CD4-positive, CD25-positive, alpha-beta regulatory T cell (primary cell): ENCODE results near the gene VPS26A. TPM values are rescaled to one million over a fixed set of nuclear protein-coding genes. Genes with fewer than 3 reads are reported as not detected.
"Not testable (repeated sequence)": the region's sequence is repeated elsewhere in the genome, so short reads cannot be mapped to it uniquely, and the experiment has no call there.

Experiments
- ATAC-seq, 2 donors: fragments of 150-1000 bp; cut with Tn5 transposase; one replicate each; pipeline ENCODE4 v1.10.0; 2021; ENCODE audit warnings: low read depth in 2 of 2, moderate number of reproducible peaks in 2 of 2, moderate library complexity in 1 of 2
- DNase-seq, 3 donors: peaks; one replicate each; pipeline versions ENCODE4 v3.0.0 to v3.0.0-alpha.2; 2012 to 2022; ENCODE audit warnings: mixed read lengths in 1 of 3
- H3K27ac ChIP-seq: one replicate; pipeline ENCODE4 v1.7.0; 2013; ENCODE audit warnings: mild to moderate bottlenecking, low read length; ENCODE audit not compliant: insufficient read depth, poor library complexity, severe bottlenecking
- H3K27me3 ChIP-seq: one replicate; pipeline ENCODE4 v1.7.0; 2013; ENCODE audit warnings: low read length; ENCODE audit not compliant: control insufficient read depth, insufficient read depth
- H3K36me3 ChIP-seq: one replicate; pipeline ENCODE4 v1.7.0; 2013; ENCODE audit warnings: mild to moderate bottlenecking, low read length, moderate library complexity; ENCODE audit not compliant: control insufficient read depth, insufficient read depth
- H3K4me1 ChIP-seq: 2 replicates; pipeline ENCODE4 v1.7.0; 2013; ENCODE audit warnings: mild to moderate bottlenecking, low read length; ENCODE audit not compliant: insufficient read depth, control insufficient read depth, poor library complexity, severe bottlenecking
- H3K4me3 ChIP-seq: one replicate; pipeline ENCODE4 v1.7.0; 2013; ENCODE audit warnings: low read depth, mild to moderate bottlenecking, low read length, moderate library complexity
- H3K9me3 ChIP-seq, 2 experiments: 1 replicate in 1 of 2; 2 replicates in 1 of 2; pipeline ENCODE4 v1.7.0; 2013; ENCODE audit warnings: low read length in 2 of 2, mild to moderate bottlenecking in 1 of 2, moderate library complexity in 1 of 2; ENCODE audit not compliant: control insufficient read depth in 2 of 2
- H3K27ac Mint-ChIP-seq, 3 donors: one replicate each; pipeline ENCODE4 v1.8.0; 2020 to 2022; ENCODE audit warnings: mild to moderate bottlenecking in 3 of 3, mixed read lengths in 3 of 3, moderate library complexity in 2 of 3
- H3K27me3 Mint-ChIP-seq: one replicate; pipeline ENCODE4 v1.8.0; 2022; ENCODE audit warnings: mild to moderate bottlenecking, mixed read lengths
- H3K36me3 Mint-ChIP-seq: one replicate; pipeline ENCODE4 v1.8.0; 2020; ENCODE audit warnings: mixed read lengths
- H3K4me1 Mint-ChIP-seq, 4 donors: one replicate each; pipeline ENCODE4 v1.8.0; 2020 to 2022; ENCODE audit warnings: mixed read lengths in 4 of 4, mild to moderate bottlenecking in 1 of 4
- H3K4me3 Mint-ChIP-seq, 4 donors: one replicate each; pipeline ENCODE4 v1.8.0; 2020 to 2022; ENCODE audit warnings: mild to moderate bottlenecking in 4 of 4, mixed read lengths in 4 of 4, moderate library complexity in 3 of 4
- H3K9me3 Mint-ChIP-seq, 7 donors: one replicate each; pipeline ENCODE4 v1.8.0; 2020 to 2022; ENCODE audit warnings: mixed read lengths in 7 of 7, mild to moderate bottlenecking in 3 of 7, moderate library complexity in 2 of 7
- polyA plus RNA-seq, 4 donors: library from polyadenylated mRNA; unstranded; fragments of 300-500 nt; fragmentation: Illumina TruSeq; gene quantifications; one replicate each; pipeline ENCODE4 v1.2.3, GENCODE V29; 2021
- total RNA-seq: library from RNA; stranded (reverse); gene quantifications from one replicate; pipeline ENCODE4 v1.2.3, GENCODE V29; 2022

Gene VPS26A
- total and polyA plus RNA-seq, 5 donors from 2014 or later: 40.3 to 55.5 (median 44.1) TPM

GRCh38 chr10:69141304-69141703, 17.3 kb downstream of the VPS26A start:
- Histone ChIP-seq H3K27me3 (no peaks in the 10 kb centered on the region), H3K4me3 (no peak overlapping the region), H3K4me1 (no peaks in the 10 kb centered on the region), H3K36me3 (peaks cover 15% of the 10 kb centered on the region), H3K9me3 (no peaks in the 10 kb centered on the region), H3K27ac (no peak overlapping the region)
- DNase-seq (no peak), ATAC-seq (no peak)
- H3K36me3 Mint-ChIP-seq: peaks cover 10% of the 10 kb centered on the region
- H3K9me3 Mint-ChIP-seq: peaks cover 0 to 1% (median 0%) of the 10 kb centered on the region in 7 donors
- no peaks in the 10 kb centered on the region for H3K27me3 Mint-ChIP-seq
- no peak overlapping the region for H3K4me3 Mint-ChIP-seq
- peaks cover 43 to 55% (median 47%) of the 10 kb centered on the region in 4 donors for H3K4me1 Mint-ChIP-seq
- H3K27ac Mint-ChIP-seq: peak overlapping the region in 2 of 3 donors; percentile 57 to 73

DNA sequence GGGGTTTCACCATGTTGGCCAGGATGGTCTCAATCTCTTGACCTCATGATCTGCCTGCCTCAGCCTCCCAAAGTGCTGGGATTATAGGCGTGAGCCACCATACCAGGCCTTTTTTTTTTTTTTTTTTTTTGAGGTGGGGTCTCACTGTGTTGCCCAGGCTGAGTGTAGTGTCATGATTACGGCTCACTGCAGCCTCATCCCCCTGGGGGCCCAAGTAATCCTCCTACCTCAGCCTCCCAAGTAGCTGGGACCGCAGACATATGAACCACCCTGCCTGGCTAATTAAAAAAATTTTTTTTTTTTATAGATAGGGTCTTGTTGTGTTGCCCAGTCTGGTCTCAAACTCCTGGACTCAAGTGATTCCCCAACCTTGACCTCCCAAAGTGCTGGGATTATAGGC, 18.1 kb downstream of the VPS26A start:
- not testable (repeated sequence) for H3K27me3 Mint-ChIP-seq, ATAC-seq, H3K9me3 ChIP-seq, H3K27ac ChIP-seq, H3K4me3 ChIP-seq, H3K36me3 ChIP-seq, H3K4me1 ChIP-seq, H3K27me3 ChIP-seq, H3K27ac Mint-ChIP-seq, DNase-seq, H3K9me3 Mint-ChIP-seq, H3K36me3 Mint-ChIP-seq
- H3K4me1 Mint-ChIP-seq: peaks cover 51 to 63% (median 52%) of the 10 kb centered on the region in 4 donors
- H3K4me3 Mint-ChIP-seq: peak overlapping the region in 1 of 4 donors; percentile 2

- H3K4me3 Mint-ChIP-seq: no peak overlapping the region
- no peaks in the 10 kb centered on the region for H3K27me3 Mint-ChIP-seq
- no peaks in the 10 kb centered on the region for H3K9me3 ChIP-seq
- DNase-seq (no peak), ATAC-seq (no peak)
- H3K36me3 ChIP-seq: peaks cover 5% of the 10 kb centered on the region
- H3K27ac Mint-ChIP-seq: peak overlapping the region in 2 of 3 donors; percentile 57 to 89
- no peak overlapping the region for H3K4me3 ChIP-seq
- H3K27me3 ChIP-seq: no peaks in the 10 kb centered on the region
- H3K9me3 Mint-ChIP-seq: no peaks in the 10 kb centered on the region
- H3K27ac ChIP-seq: no peak overlapping the region
- H3K36me3 Mint-ChIP-seq: peaks cover 7% of the 10 kb centered on the region
- peaks cover 45 to 60% (median 52%) of the 10 kb centered on the region in 4 donors for H3K4me1 Mint-ChIP-seq
- no peaks in the 10 kb centered on the region for H3K4me1 ChIP-seq
Measured at GRCh38 chr10:69142983-69143382, 19.0 kb downstream of the VPS26A start.

DNA sequence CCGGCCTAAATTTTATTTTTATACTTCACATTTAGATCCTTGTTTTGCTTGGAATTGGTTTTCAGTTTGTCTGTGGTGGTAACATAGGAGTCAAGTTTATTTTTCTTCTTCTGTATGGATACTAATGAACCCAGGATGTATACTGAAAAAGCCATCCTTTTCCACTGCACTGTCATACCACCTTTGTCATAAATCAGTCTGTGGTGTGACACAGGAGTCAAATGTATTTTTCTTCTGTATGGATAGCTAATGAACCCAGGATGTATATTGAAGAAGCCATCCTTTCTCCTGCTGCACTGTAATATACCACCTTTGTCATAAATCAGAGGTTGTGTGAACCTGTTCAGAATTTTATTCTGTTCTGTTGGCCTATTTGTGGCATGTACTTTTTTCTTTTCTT, 21.4 kb downstream of the VPS26A start:
- peaks cover 9% of the 10 kb centered on the region for H3K36me3 Mint-ChIP-seq
- Histone ChIP-seq H3K36me3 (peaks cover 5% of the 10 kb centered on the region), H3K4me3 (no peak overlapping the region), H3K27me3 (no peaks in the 10 kb centered on the region), H3K27ac (no peak overlapping the region), H3K4me1 (no peaks in the 10 kb centered on the region), H3K9me3 (no peaks in the 10 kb centered on the region)
- no peaks in the 10 kb centered on the region for H3K27me3 Mint-ChIP-seq
- no peaks in the 10 kb centered on the region for H3K9me3 Mint-ChIP-seq
- ATAC-seq (no peak), DNase-seq (no peak)
- peak overlapping the region in 1 of 3 donors; percentile 44 for H3K27ac Mint-ChIP-seq
- no peak overlapping the region for H3K4me3 Mint-ChIP-seq
- H3K4me1 Mint-ChIP-seq: peaks cover 39 to 56% (median 50%) of the 10 kb centered on the region in 4 donors

DNA sequence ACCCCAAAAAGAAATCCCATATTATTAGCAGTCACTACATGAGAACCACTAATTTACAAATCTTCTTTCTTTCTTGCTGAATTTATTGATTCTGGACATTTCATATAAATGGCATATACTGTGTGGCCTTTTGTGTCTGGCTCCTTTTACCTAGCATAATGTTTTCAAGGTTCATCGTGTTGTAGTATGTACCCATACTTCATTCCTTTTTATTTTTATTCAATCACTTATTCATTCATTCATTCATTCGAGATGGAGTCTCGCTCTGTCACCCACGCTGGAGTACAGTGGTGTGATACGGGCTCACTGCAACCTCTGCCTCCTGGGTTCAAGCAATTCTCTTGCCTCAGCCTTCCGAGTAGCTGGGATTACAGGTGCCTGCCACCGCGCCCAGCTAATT, 21.9 kb downstream of the VPS26A start:
- no peak for DNase-seq
- peaks cover 9% of the 10 kb centered on the region for H3K36me3 Mint-ChIP-seq
- ATAC-seq: no peak
- peaks cover 35 to 57% (median 49%) of the 10 kb centered on the region in 4 donors for H3K4me1 Mint-ChIP-seq
- no peaks in the 10 kb centered on the region for H3K9me3 ChIP-seq
- no peaks in the 10 kb centered on the region for H3K27me3 Mint-ChIP-seq
- H3K36me3 ChIP-seq: peaks cover 5% of the 10 kb centered on the region
- no peaks in the 10 kb centered on the region for H3K9me3 Mint-ChIP-seq
- H3K4me3 ChIP-seq: no peak overlapping the region
- H3K27ac Mint-ChIP-seq: peak overlapping the region in 1 of 3 donors; percentile 44
- H3K27ac ChIP-seq: no peak overlapping the region
- H3K4me3 Mint-ChIP-seq: no peak overlapping the region
- no peaks in the 10 kb centered on the region for H3K4me1 ChIP-seq
- H3K27me3 ChIP-seq: no peaks in the 10 kb centered on the region

GRCh38 chr10:69146759-69147158, 22.8 kb downstream of the VPS26A start:
- DNase-seq (no peak), ATAC-seq (no peak)
- Histone ChIP-seq H3K4me1 (no peaks in the 10 kb centered on the region), H3K27me3 (no peaks in the 10 kb centered on the region), H3K27ac (no peak overlapping the region), H3K4me3 (no peak overlapping the region), H3K36me3 (peaks cover 3% of the 10 kb centered on the region), H3K9me3 (no peaks in the 10 kb centered on the region)
- Mint-ChIP-seq H3K4me3 (no peak overlapping the region), H3K27ac (no peak overlapping the region), H3K36me3 (peaks cover 9% of the 10 kb centered on the region), H3K4me1 (peaks cover 28 to 51% (median 46%) of the 10 kb centered on the region in 4 donors), H3K9me3 (no peaks in the 10 kb centered on the region), H3K27me3 (no peaks in the 10 kb centered on the region)

GRCh38 chr10:69151984-69152383, 28.0 kb downstream of the VPS26A start:
- Mint-ChIP-seq H3K36me3 (peaks cover 6% of the 10 kb centered on the region), H3K9me3 (no peaks in the 10 kb centered on the region), H3K27me3 (no peaks in the 10 kb centered on the region), H3K4me3 (no peak overlapping the region), H3K27ac (no peak overlapping the region), H3K4me1 (peaks cover 15 to 27% (median 21%) of the 10 kb centered on the region in 4 donors)
- H3K27ac ChIP-seq: no peak overlapping the region
- peaks cover 7% of the 10 kb centered on the region for H3K36me3 ChIP-seq
- no peak overlapping the region for H3K4me3 ChIP-seq
- H3K4me1 ChIP-seq: no peaks in the 10 kb centered on the region
- ATAC-seq (no peak), DNase-seq (no peak)
- H3K9me3 ChIP-seq: no peaks in the 10 kb centered on the region
- no peaks in the 10 kb centered on the region for H3K27me3 ChIP-seq

DNA sequence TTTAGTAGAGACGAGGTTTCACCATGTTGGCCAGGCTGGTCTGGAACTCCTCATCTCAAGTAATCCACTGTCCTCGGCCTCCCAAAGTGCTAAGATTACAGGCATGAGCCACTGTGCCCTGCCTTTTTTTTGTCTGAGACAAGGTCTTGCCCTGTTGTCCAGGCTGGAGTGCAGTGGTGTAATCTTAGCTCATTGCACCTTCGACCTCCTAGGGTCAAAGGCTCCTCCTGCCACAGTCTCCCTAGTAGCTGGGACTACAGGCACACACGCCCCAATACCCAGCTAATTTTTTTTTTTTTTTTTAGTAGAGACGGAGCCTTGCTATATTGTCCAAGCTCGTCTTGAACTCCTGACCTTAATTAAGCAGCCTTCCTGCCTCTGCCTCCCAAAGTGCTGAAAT, 29.2 kb downstream of the VPS26A start:
- H3K27ac Mint-ChIP-seq: peak overlapping the region in 1 of 3 donors; percentile 20
- no peak for DNase-seq
- Histone ChIP-seq H3K4me1 (no peaks in the 10 kb centered on the region), H3K27me3 (no peaks in the 10 kb centered on the region), H3K9me3 (no peaks in the 10 kb centered on the region), H3K27ac (no peak overlapping the region), H3K36me3 (peaks cover 19% of the 10 kb centered on the region), H3K4me3 (no peak overlapping the region)
- peaks cover 6% of the 10 kb centered on the region for H3K36me3 Mint-ChIP-seq
- ATAC-seq: no peak
- H3K4me3 Mint-ChIP-seq: no peak overlapping the region
- H3K9me3 Mint-ChIP-seq: no peaks in the 10 kb centered on the region
- H3K27me3 Mint-ChIP-seq: no peaks in the 10 kb centered on the region
- peaks cover 11 to 21% (median 17%) of the 10 kb centered on the region in 4 donors for H3K4me1 Mint-ChIP-seq
